ENCODE results near the gene OR10C1.
"Not testable (repeated sequence)": the region's sequence is repeated elsewhere in the genome, so short reads cannot be mapped to it uniquely, and the experiment has no call there.

Gene OR10C1

DNA sequence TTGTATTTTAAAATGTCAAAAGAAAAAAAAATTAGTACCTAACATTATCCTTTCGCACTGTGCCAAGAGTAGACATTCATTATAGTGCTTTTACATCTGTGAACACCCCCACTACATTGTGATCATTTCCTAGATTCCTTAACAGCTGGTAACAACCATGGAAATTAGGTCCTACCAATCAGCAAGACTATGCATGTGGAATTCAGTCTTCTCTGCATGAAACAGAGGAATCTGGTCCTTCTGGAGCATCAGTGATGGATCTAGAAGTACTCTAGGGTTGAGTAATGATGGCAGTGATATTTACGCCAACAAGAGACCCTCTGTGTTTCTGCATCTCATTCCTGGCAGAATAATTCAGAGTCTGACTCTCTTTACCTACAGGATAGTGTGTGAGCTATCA lies 14.9 kb upstream of the OR10C1 start:
- no peak for DNase-seq (ENCODE audit: low read depth)
- no peak overlapping the region for H3K4me3 ChIP-seq (ENCODE audit: control insufficient read depth, low read depth, low read length)
- TF ChIP-seq, protein P1, sequence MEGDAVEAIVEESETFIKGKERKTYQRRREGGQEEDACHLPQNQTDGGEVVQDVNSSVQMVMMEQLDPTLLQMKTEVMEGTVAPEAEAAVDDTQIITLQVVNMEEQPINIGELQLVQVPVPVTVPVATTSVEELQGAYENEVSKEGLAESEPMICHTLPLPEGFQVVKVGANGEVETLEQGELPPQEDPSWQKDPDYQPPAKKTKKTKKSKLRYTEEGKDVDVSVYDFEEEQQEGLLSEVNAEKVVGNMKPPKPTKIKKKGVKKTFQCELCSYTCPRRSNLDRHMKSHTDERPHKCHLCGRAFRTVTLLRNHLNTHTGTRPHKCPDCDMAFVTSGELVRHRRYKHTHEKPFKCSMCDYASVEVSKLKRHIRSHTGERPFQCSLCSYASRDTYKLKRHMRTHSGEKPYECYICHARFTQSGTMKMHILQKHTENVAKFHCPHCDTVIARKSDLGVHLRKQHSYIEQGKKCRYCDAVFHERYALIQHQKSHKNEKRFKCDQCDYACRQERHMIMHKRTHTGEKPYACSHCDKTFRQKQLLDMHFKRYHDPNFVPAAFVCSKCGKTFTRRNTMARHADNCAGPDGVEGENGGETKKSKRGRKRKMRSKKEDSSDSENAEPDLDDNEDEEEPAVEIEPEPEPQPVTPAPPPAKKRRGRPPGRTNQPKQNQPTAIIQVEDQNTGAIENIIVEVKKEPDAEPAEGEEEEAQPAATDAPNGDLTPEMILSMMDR (conservative IDR thresholded peaks at IDR 0.05; ENCODE audit: control insufficient read depth, insufficient read depth, low read depth, low read length) = no peak

- TF ChIP-seq, protein P1 (conservative IDR thresholded peaks at IDR 0.05; ENCODE audit: control insufficient read depth, insufficient read depth, low read depth, low read length) = no peak
- no peak for DNase-seq (ENCODE audit: low read depth)
- H3K4me3 ChIP-seq (ENCODE audit: control insufficient read depth, low read depth, low read length) = no peak overlapping the region
These were observed 14.5 kb upstream of the OR10C1 start for GRCh38 chr6:29424575-29424974.

- DNase-seq (ENCODE audit: low read depth) = no peak
- TF ChIP-seq, protein P1 (conservative IDR thresholded peaks at IDR 0.05; ENCODE audit: control insufficient read depth, insufficient read depth, low read depth, low read length) = no peak
- no peak overlapping the region for H3K4me3 ChIP-seq (ENCODE audit: control insufficient read depth, low read depth, low read length)
These were observed 14.0 kb upstream of the OR10C1 start for GRCh38 chr6:29425075-29425474.

- TF ChIP-seq, protein P1 (conservative IDR thresholded peaks at IDR 0.05; ENCODE audit: control insufficient read depth, insufficient read depth, low read depth, low read length) = no peak
- H3K4me3 ChIP-seq (ENCODE audit: control insufficient read depth, low read depth, low read length) = no peak overlapping the region
- DNase-seq (ENCODE audit: low read depth) = no peak
These were observed 12.5 kb upstream of the OR10C1 start for GRCh38 chr6:29426654-29427053.

- H3K4me3 ChIP-seq (ENCODE audit: control insufficient read depth, low read depth, low read length); DNase-seq (ENCODE audit: low read depth): not testable (repeated sequence)
These were observed 2.4 kb upstream of the OR10C1 start for GRCh38 chr6:29436730-29437129.

DNA sequence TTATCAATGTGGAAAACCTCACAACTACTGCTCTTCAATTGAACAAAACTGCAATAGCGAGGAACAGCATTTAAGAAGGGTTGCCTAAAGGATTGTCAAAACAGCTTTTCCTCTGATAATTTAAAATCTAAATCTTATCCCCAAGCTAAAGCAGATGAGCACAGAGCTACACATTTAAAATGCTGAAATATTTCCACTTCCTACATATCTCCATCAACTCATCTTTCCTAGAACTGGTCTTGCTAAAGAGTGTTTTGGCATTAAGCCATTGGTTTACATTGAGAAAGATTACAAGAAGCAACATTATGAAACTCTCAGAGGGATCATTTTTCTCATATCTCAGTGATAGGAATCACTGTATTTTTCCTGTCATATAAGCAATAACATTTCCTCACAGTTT lies 3.6 kb downstream of the OR10C1 start:
- H3K4me3 ChIP-seq (ENCODE audit: control insufficient read depth, low read depth, low read length) = no peak overlapping the region
- no peak for DNase-seq (ENCODE audit: low read depth)
- TF ChIP-seq, protein P1 (conservative IDR thresholded peaks at IDR 0.05; ENCODE audit: control insufficient read depth, insufficient read depth, low read depth, low read length) = no peak

DNA sequence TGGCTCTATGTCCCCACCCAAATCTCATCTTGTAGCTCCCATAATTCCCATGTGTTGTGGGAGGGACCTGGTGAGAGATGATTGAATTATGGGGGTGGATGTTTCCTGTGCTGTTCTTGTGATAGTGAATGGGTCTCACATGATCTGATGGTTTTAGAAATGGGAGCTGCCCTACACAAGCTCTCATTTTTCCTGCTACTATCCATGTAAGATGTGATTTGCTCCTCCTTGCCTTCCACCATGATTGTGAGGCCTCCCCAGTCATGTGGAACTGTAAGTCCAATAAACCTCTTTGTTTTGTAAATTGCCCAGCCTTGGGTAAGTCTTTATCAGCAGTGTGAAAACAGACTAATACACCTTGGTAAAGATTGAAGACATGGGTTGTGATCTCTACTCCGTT lies 4.9 kb downstream of the OR10C1 start:
- not testable (repeated sequence) for DNase-seq (ENCODE audit: low read depth); H3K4me3 ChIP-seq (ENCODE audit: control insufficient read depth, low read depth, low read length)

- DNase-seq (ENCODE audit: low read depth) = no peak
- H3K4me3 ChIP-seq (ENCODE audit: control insufficient read depth, low read depth, low read length) = no peak overlapping the region
- TF ChIP-seq, protein P1 (conservative IDR thresholded peaks at IDR 0.05; ENCODE audit: control insufficient read depth, insufficient read depth, low read depth, low read length) = no peak
These were observed 8.6 kb downstream of the OR10C1 start for GRCh38 chr6:29447670-29448069.
